Smooth muscle cell of bladder (primary cell): ENCODE measurements around the gene CPNE9. TPM values are rescaled to one million over a fixed set of nuclear protein-coding genes. Genes with fewer than 3 reads are reported as not detected.

Experiments
- total RNA-seq: library from RNA; depleted of rRNA; stranded (reverse); fragments of >200 nt; gene quantifications from 2 replicates; pipeline ENCODE4 v1.2.3, GENCODE V29; 2014

The CPNE9 gene
- total RNA-seq, result not detected in 2 replicates

DNA sequence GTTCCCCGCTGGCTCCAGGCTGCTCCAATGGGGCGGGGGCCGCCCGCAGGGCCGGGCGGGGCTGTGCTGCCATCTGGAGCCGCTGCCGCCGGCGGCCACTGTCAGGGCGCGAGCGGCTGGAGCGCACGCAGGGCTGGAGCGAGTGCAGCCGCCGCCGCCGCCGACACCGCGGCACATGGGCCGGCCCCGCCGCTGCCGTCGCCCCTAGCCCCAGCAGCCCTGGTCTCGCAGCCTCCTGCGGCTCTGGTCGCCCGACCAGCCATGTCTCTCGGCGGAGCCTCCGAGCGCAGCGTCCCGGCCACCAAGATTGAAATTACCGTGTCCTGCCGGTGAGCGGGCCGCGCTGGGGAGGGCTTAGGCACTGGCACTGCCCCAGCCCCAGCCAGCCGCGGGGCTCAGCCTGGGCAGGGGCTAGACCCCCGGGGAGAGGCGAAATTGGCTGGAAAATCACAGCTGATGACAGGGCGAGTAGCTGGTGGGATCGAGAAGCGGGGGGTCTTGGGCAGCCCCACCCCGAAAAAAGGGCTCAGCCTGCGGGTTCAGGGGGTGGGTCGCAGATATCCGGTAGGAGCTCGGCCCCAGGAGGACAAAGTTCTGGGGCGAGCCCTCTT, at the start of gene CPNE9:
Gene CPNE9 (plus strand): TSS at position 98 of the 611 bp plus-strand sequence. CDS start 164 bp downstream, at position 262.

DNA sequence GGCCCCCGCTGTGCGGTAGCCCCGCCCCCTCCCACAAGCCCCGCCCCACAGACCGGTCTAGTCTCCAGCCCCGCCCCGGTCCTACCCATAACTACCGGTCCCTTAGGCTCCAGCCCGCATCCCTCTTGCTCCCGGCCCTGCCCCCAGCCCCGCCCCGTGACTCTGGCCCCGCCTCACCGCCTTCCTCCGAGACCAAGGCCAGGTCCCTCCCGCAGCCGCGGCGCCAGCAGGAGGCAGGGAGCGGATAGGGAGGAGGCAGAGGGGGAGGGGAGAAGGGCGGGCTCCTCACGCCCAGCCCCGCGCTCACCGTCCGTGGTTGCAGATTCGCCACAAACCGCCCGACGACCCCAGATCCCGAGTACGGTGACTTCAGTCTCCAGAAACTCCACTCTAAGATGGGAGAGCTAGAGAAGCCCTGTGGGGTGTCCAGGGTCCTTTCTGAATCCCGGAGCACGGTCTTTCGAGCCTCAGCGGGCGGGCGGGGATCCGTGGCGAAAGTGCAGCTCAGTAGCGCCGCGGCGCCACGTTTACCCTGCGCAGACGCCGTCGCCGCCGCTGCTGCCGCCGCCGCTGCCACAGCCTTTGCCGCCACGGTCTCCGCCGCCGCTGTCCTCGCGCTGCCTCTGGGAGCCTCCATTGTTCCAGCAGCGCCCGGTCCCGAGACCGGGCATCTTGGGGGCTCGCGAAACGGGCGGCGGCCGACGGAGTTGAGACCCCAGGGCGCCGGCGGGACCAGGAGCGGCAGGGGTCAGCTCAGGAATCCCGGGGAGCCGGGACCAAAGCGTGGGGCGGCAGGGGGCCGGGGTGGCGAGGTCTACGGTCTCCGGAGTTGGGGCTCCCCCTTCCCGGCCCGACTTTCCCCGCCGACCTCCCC, 27.8 kb downstream of the CPNE9 start, which contains the start of gene BRPF1:
Gene BRPF1 (plus strand): TSS at position 530 of the 874 bp plus-strand sequence. CDS start 2,406 bp downstream, outside the sequence.

GRCh38 chr3:9749645-9750555, 46.3 kb downstream of the CPNE9 start, which contains the start of gene OGG1:
OGG1 (plus strand) TSS chr3:9749952; CDS start chr3:9750287, 335 bp downstream.

DNA sequence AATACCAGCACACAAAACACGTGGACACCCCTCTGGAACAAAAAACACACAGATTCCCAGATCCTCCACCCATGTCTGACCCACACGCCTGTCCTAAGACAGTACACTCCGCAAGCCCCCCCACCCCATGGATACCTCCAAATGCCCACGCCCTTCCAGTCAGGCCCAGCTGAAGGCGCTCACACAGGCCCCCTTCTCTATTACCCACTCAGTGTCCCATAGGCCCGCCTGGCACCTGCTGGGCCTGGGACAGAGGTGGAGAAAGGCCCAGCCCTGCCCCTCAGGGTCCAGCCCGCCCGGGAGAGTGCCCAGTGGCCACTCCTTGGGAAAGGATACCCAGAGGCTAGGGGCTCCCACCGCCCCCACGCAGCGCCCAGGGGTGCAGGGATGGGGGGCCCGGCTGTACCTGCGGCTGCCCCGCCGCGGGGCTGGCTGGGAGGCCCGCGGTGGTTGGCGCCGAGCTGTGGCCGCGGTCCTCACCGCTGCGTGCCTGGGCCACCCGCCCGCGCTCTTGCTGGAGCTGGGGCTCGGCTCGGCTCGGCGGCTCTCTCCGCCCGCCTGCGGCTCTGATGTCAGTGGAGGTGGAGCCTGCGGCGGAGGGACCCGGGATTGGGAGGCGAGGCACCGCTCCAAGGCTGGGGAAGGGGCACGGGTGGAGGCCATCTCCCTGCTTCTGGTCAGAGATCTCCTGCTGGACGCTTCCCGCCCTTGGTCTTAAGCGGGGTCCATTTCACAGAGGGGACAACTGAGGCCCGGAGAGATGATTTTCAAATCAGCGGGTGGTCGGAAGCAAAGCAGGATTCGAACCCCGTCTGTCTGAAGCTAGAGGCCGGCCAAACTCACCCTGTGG, 66.0 kb downstream of the CPNE9 start, which contains the start of gene CAMK1:
Gene CAMK1 (minus strand): TSS at position 522 of the 850 bp plus-strand sequence. CDS start 2,198 bp downstream, outside the sequence.

Other genes starting within 250 kb of the CPNE9 start
- 0.09 TPM in 1 of 2 replicates, not detected in the other for gene LHFPL4, start 150.0 kb upstream of the CPNE9 start, total RNA-seq
- gene MTMR14, start 54.3 kb upstream of the CPNE9 start, total RNA-seq, result 27.9 and 30.4 TPM in 2 replicates
- gene BRPF1, start 27.9 kb downstream of the CPNE9 start, total RNA-seq, result 12.1 and 14.7 TPM in 2 replicates
- 17.1 and 17.9 TPM in 2 replicates for gene OGG1, start 46.1 kb downstream of the CPNE9 start, total RNA-seq
- 33.0 and 34.3 TPM in 2 replicates for gene CAMK1, start 66.1 kb downstream of the CPNE9 start, total RNA-seq
- 51.1 and 52.7 TPM in 2 replicates for gene TADA3, start 88.6 kb downstream of the CPNE9 start, total RNA-seq
- gene ARPC4, start 89.2 kb downstream of the CPNE9 start, total RNA-seq, result 170 and 213 TPM in 2 replicates
- 8.2 and 11.0 TPM in 2 replicates for gene TTLL3, start 106.4 kb downstream of the CPNE9 start, total RNA-seq
- 18.3 and 21.1 TPM in 2 replicates for gene RPUSD3, start 140.2 kb downstream of the CPNE9 start, total RNA-seq
- gene CIDEC, start 176.4 kb downstream of the CPNE9 start, total RNA-seq, result 0.14 and 0.18 TPM in 2 replicates
- 24.5 and 31.2 TPM in 2 replicates for gene JAGN1, start 186.8 kb downstream of the CPNE9 start, total RNA-seq
- gene IL17RE, start 199.0 kb downstream of the CPNE9 start, total RNA-seq, result 0.14 and 0.83 TPM in 2 replicates
- gene IL17RC, start 213.3 kb downstream of the CPNE9 start, total RNA-seq, result 24.7 and 34.0 TPM in 2 replicates
- 20.1 and 58.8 TPM in 2 replicates for gene CRELD1, start 230.0 kb downstream of the CPNE9 start, total RNA-seq
- gene PRRT3, start 248.6 kb downstream of the CPNE9 start, total RNA-seq, result 1.6 and 2.1 TPM in 2 replicates